NCI-H774 (cell line): ENCODE results near the gene IGDCC3.

Experiments
- DNase-seq: peaks from one replicate; lab custom pipeline; 2025; lab: John Stamatoyannopoulos, UW

IGDCC3 gene

DNA sequence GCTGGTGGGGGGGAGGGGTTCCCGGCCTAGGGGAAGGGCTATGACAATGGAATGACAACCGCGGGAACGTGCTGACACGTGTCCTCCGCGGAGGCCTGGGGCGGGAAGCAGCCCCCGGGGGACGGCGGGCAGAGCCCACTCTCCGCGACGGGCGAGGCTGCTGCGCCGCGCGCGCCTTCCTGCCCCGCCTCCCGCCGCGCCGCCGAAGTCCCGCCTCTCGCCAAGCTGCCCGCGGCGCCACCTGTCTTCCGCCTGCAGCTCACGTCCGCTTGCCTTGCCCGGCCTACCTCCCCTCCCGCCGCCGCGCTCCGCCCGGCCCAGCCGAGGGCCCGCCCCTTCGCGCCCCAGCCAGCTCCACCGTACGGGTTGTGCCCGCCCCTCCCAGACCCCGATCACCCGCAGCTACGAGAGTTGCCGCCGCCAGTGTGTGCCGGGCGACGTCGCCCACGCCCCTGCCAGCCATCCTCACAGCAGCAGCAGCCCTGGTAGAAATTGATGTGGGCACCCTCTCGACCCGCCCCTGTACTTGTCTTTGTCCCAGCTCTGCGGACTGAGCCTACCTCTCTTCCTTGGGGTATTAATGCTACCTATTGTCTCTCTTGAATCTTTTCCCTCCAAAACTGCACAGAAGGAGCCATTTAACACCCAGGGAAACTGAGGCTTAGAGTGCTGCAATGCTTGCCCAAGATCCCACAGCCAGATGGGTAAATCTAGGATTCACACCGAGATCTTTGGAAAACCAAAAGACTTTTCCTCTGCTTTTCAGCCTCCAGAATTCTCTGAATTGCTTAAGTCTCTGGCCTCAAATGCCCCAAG lies 90.9 kb downstream of the IGDCC3 start, which contains the start of gene PARP16:
Gene PARP16 (minus strand): TSS at position 180 of the 816 bp plus-strand sequence. CDS start 457 bp downstream, outside the sequence.
- DNase-seq: peak; percentile 92

DNA sequence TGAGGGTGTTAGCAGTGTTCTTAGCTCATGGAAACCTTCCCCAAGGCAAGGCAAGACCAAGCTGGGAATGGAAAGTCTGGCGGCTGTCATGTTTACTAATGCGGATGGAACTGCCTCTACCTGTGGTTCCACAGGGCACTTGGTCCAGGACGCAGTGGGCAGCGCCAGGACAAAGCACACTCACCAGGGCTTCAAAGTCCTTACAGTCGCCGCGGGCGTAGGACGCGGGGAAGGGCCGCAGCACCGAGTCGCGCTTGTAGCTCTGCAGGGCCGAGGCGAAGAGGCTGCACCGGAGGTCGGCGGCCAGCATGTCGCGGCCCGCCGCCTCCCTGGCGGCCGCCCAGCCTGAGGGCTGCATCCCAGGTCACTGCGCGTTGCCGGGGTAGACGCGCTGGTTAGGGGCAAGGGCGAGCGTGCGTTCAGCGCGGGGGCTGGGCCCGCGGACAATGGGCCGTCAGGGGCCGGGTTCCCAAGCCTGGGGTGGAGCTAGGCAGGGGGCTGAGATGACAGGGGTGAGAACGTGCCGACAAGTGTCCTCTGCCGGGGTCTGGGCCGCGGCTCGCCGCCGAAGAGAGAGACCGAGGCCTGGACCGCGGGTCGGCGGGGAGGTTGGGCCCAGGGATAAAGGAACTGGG lies 91.6 kb downstream of the IGDCC3 start:
- DNase-seq: no peak

DNA sequence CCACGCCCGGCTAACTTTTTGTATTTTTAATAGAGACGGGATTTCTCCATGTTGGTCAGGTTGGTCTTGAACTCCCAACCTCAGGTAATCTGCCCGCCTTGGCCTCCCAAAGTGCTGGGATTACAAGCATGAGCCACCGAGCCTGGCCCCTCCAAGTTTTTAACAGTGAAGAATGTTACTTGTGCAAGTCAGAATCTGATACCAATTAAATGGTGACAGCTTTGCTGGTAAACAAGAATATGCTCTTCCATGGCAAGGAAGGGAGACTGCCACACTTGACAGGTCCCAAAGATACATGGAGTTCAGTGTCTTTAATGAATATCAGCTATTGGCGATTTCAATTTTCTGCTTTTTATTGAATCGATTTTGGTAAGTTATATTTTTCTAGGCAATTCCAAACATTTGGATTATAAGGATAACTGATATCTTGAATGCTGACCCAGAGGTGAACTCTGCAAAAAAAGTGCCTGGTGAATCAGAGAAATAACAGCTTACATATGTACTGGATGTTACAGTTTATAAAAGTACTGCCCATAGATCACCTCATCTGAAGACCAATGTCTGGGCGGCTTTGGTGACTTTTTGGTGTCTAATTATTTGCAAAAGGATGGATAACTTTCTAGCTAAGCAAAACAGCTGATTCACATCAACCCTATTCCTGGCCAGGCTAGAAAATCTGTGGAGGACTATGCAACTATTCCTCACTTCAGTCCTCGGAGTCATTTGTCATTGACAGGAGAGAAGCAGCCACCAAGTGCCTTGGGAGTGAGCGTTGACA lies 92.3 kb downstream of the IGDCC3 start:
- no peak for DNase-seq

DNA sequence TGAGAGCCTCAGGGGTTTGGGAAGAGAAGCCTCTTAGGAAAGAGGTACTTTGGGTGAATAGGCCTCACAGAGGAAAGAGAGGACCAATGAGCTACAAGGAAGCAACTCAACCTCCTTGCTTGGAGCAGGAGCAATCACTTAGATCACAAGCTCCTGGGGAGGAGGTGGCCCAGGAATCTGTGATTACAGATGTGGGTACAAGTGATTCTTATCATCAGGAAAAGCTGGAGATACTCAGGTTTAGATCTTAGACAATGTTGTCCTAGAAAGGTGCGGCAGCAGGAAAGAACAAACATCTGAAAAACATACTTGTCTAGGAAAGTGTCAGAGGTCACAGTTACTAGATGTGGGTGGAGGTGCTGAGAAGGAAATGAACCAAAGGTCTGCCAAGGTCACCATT lies 99.3 kb downstream of the IGDCC3 start:
- DNase-seq: no peak
